ENCODE results near the gene KLHL25. TPM values are rescaled to one million over a fixed set of nuclear protein-coding genes. Genes with fewer than 3 reads are reported as not detected.

The KLHL25 gene
- total and polyA plus RNA-seq, 2 of the 8 experiments (the other 6 are each of a cell fraction or from before 2014, with no cell fraction given) = 16.5 to 22.0 TPM

GRCh38 chr15:85730001-85730820, 64.5 kb downstream of the KLHL25 start:
- ChIA-PET CTCF (ENCODE audit: partially characterized antibody) (interaction anchor here (0.5 to 3.6 kb wide), 32 partner anchors 10 to 686 kb away, joined by 3 to 25 read pairs (median 4); partner anchors contain the start of gene KLHL25), POLR2A (ENCODE audit: partially characterized antibody) (no interaction called here)
- H3K79me2 ChIP-seq (ENCODE audit: control insufficient read depth in 1 of 2, insufficient read depth in 2 of 2, low read length in 2 of 2) = no peaks in the 10 kb centered on the region
- H3K14ac ChIP-seq (ENCODE audit: insufficient read length) = no peak overlapping the region
- H2AK5ac ChIP-seq (ENCODE audit: low read depth, low read length) = no peak overlapping the region
- H3K23me2 ChIP-seq (ENCODE audit: low read depth, low read length) = no peaks in the 10 kb centered on the region
- no peak overlapping the region for H3K4me3 ChIP-seq (ENCODE audit: extremely low read depth in 1 of 4, insufficient read depth in 2 of 4, low read depth in 3 of 4, low read length in 4 of 4)
- H4K5ac ChIP-seq (ENCODE audit: insufficient read length, low read depth, low read length) = no peak overlapping the region
- TF ChIP-seq CTCF (IDR thresholded peaks at IDR 0.05; ENCODE audit: control extremely low read depth in 1 of 3, insufficient read depth in 1 of 3, low read depth in 1 of 3, low read length in 3 of 3) (peak in 2 of 3 experiments; percentile 53 to 74; a peak in 2 of 4 replicates), GTF2F1 (IDR thresholded peaks at IDR 0.05; ENCODE audit: borderline replicate concordance, low read depth, low read length) (no peak), GABPA (IDR thresholded peaks at IDR 0.05; ENCODE audit: borderline replicate concordance, insufficient read depth, low read length) (no peak), CREB1 (IDR thresholded peaks at IDR 0.05) (0 out of 2 replicates have a peak, but pooled peaks have one; percentile 31), RAD21 (IDR thresholded peaks at IDR 0.05 in 1 of 2, conservative IDR thresholded peaks at IDR 0.05 in 1 of 2; ENCODE audit: low read depth in 2 of 2, low read length in 2 of 2) (peak; percentile 82 to 88)
- no peak overlapping the region for H2BK12ac ChIP-seq (ENCODE audit: low read depth, low read length)
- no peak overlapping the region for H3K4me2 ChIP-seq (ENCODE audit: insufficient read depth in 1 of 2, low read depth in 2 of 2, low read length in 2 of 2)
- no peak overlapping the region for H2BK20ac ChIP-seq (ENCODE audit: low read length)
- H3K27me3 ChIP-seq (replicated peaks in 1 of 4; ENCODE audit: control insufficient read depth in 3 of 4, extremely low read depth in 1 of 4, insufficient read depth in 3 of 4, low read length in 3 of 4) = no peaks in the 10 kb centered on the region
- H3K4ac ChIP-seq (replicated peaks; ENCODE audit: insufficient read length, low read depth, low read length) = no peak overlapping the region
- no peak overlapping the region for H3K23ac ChIP-seq (ENCODE audit: insufficient read length)
- H2BK15ac ChIP-seq (ENCODE audit: low read length) = no peak overlapping the region
- no peaks in the 10 kb centered on the region for H3K4me1 ChIP-seq (replicated peaks in 1 of 4; ENCODE audit: control insufficient read depth in 3 of 4, insufficient read depth in 4 of 4, low read length in 3 of 4)
- no peak overlapping the region for H3K56ac ChIP-seq (replicated peaks; ENCODE audit: insufficient read length, low read depth, low read length)
- 41% methylated on average over 5 of the region's 5 CpGs; no CpG with 5 or more reads in 1 of the 2 experiments for WGBS, 2 experiments (ENCODE audit: extremely low coverage in 1 of 2, insufficient coverage in 1 of 2, insufficient read length in 1 of 2, insufficient replicate concordance in 2 of 2, low coverage in 1 of 2, low lambda C conversion rate in 2 of 2, missing lambda C conversion rate in 1 of 2)
- H4K8ac ChIP-seq (ENCODE audit: extremely low read depth, insufficient read depth, low read length) = no peak overlapping the region
- H2AFZ ChIP-seq (ENCODE audit: low read length) = no peak overlapping the region
- H3K27ac ChIP-seq (ENCODE audit: low read depth, low read length) = no peak overlapping the region
- no peak overlapping the region for H3K9ac ChIP-seq (replicated peaks in 1 of 4; ENCODE audit: extremely low read depth in 1 of 4, low read depth in 3 of 4, low read length in 3 of 4)
- H3K9me3 ChIP-seq (ENCODE audit: insufficient read depth in 2 of 2, low read depth in 1 of 2, low read length in 1 of 2) = peaks cover 4 to 7% of the 10 kb centered on the region in 2 experiments; a peak in 3 of 4 replicates
- H2BK5ac ChIP-seq (ENCODE audit: low read depth, low read length) = no peak overlapping the region
- no peak overlapping the region for H4K91ac ChIP-seq (replicated peaks; ENCODE audit: insufficient read length, low read length)
- H2BK120ac ChIP-seq (replicated peaks; ENCODE audit: low read depth, low read length) = no peak overlapping the region
- peak; percentile 99 for FAIRE-seq
- peaks cover 3 to 47% (median 26%) of the 10 kb centered on the region in 4 experiments; a peak in 7 of 8 replicates for H3K36me3 ChIP-seq (ENCODE audit: control insufficient read depth in 2 of 4, insufficient read depth in 4 of 4, low read length in 3 of 4)
- H3K79me1 ChIP-seq (ENCODE audit: low read depth, low read length) = no peaks in the 10 kb centered on the region; the same call in 1 of the 2 replicates
- no peak for DNase-seq (ENCODE audit: low read depth in 1 of 2, low spot score in 2 of 2)
- no peaks in the 10 kb centered on the region for H4K20me1 ChIP-seq (replicated peaks in 1 of 2; ENCODE audit: control insufficient read depth in 1 of 2, insufficient read depth in 2 of 2, low read length in 2 of 2)
- H3K18ac ChIP-seq (ENCODE audit: extremely low read depth, low read length) = no peak overlapping the region
